ENCODE measurements around the gene RAPGEF1.

Gene RAPGEF1

GRCh38 chr9:131651160-131651559, 88.7 kb downstream of the RAPGEF1 start:
- H3K36me3 ChIP-seq (ENCODE audit: control insufficient read depth in 2 of 2, insufficient read depth in 1 of 2, low read length in 2 of 2), result peaks cover 0 to 9% of the 10 kb centered on the region in 2 experiments; a peak in 1 of 3 replicates
- ChIA-PET CTCF (interaction anchor here (1.6 kb wide), 1 partner anchor 89 kb away, joined by 5 read pairs; the partner anchor contains the start of gene RAPGEF1), POLR2A (no interaction called here)
- H3K9me3 ChIP-seq (ENCODE audit: control insufficient read depth, insufficient read depth, low read depth, low read length), result no peaks in the 10 kb centered on the region
- no peaks in the 10 kb centered on the region for H3K4me1 ChIP-seq (ENCODE audit: control insufficient read depth, insufficient read depth, low read length)
- no peak overlapping the region for H3K4me3 ChIP-seq (ENCODE audit: low read depth, low read length)
- no peak overlapping the region for H3K27ac ChIP-seq (ENCODE audit: extremely low read depth, low read depth, low read length)
- TF ChIP-seq ZNF202 (tag by site-specific recombination; IDR thresholded peaks at IDR 0.05; ENCODE audit: borderline replicate concordance) (no peak), ZNF354C (tag by site-specific recombination; IDR thresholded peaks at IDR 0.05; ENCODE audit: borderline replicate concordance, low read depth) (no peak), ZBTB49 (tag by site-specific recombination; IDR thresholded peaks at IDR 0.05; ENCODE audit: low read depth) (no peak), ZNF639 (tag by site-specific recombination; IDR thresholded peaks at IDR 0.05) (no peak), KLF1 (tag by site-specific recombination; IDR thresholded peaks at IDR 0.05) (no peak), PRDM10 (tag by site-specific recombination; IDR thresholded peaks at IDR 0.05) (no peak), EGR2 (tag by site-specific recombination; IDR thresholded peaks at IDR 0.05; ENCODE audit: low read depth) (no peak), ZNF645 (tag by site-specific recombination; IDR thresholded peaks at IDR 0.05) (no peak), YY2 (tag by site-specific recombination; IDR thresholded peaks at IDR 0.05) (no peak), ZNF544 (tag by site-specific recombination; IDR thresholded peaks at IDR 0.05) (no peak), ZNF155 (tag by site-specific recombination; IDR thresholded peaks at IDR 0.05) (no peak), ZNF114 (tag by site-specific recombination; IDR thresholded peaks at IDR 0.05) (no peak), SP2 (tag by site-specific recombination; IDR thresholded peaks at IDR 0.05) (no peak)

GRCh38 chr9:131650254-131650653, 89.6 kb downstream of the RAPGEF1 start:
- POLR2A ChIA-PET, result no interaction called here
- H3K4me1 ChIP-seq (ENCODE audit: control insufficient read depth, insufficient read depth, low read length), result no peaks in the 10 kb centered on the region
- peaks cover 0 to 9% of the 10 kb centered on the region in 2 experiments; a peak in 1 of 3 replicates for H3K36me3 ChIP-seq (ENCODE audit: control insufficient read depth in 2 of 2, insufficient read depth in 1 of 2, low read length in 2 of 2)
- CTCF ChIA-PET, result interaction anchor here (0.6 to 0.7 kb wide), 3 partner anchors 83 to 1227 kb away, joined by 3 to 5 read pairs (median 3); no protein-coding TSS in a partner anchor
- no peaks in the 10 kb centered on the region for H3K9me3 ChIP-seq (ENCODE audit: control insufficient read depth, insufficient read depth, low read depth, low read length)
- no peak for TF ChIP-seq ZXDB (tag by site-specific recombination; IDR thresholded peaks at IDR 0.05)
- no peak for TF ChIP-seq ZNF626 (tag by site-specific recombination; IDR thresholded peaks at IDR 0.05)
- no peak for TF ChIP-seq TRIM28 (IDR thresholded peaks at IDR 0.05; ENCODE audit: borderline replicate concordance, low read length)
- TF ChIP-seq ZFP69B (tag by site-specific recombination; IDR thresholded peaks at IDR 0.05), result no peak
- no peak overlapping the region for H3K4me3 ChIP-seq (ENCODE audit: low read depth, low read length)
- H3K27ac ChIP-seq (ENCODE audit: extremely low read depth, low read depth, low read length), result no peak overlapping the region
